Dedifferentiated amniotic fluid mesenchymal stem cell (primary cell): ENCODE results near the gene ASIC4.

Experiments
- DNase-seq: peaks from one replicate; pipeline ENCODE4 v3.0.0-alpha.2; 2016; ENCODE audit errors: extremely low spot score

ASIC4 gene

GRCh38 chr2:219482674-219483405, 31.4 kb upstream of the ASIC4 start:
- DNase-seq: no peak

GRCh38 chr2:219483451-219484342, 30.6 kb upstream of the ASIC4 start:
- DNase-seq: no peak

GRCh38 chr2:219484343-219485200, 29.7 kb upstream of the ASIC4 start:
- no peak for DNase-seq

- DNase-seq: no peak
These were observed 29.1 kb upstream of the ASIC4 start for GRCh38 chr2:219485201-219485580.

- no peak for DNase-seq
These were observed 27.8 kb upstream of the ASIC4 start for GRCh38 chr2:219486380-219486959.

- DNase-seq: no peak
These were observed 26.0 kb upstream of the ASIC4 start for GRCh38 chr2:219488149-219488843.

- no peak for DNase-seq
These were observed 25.5 kb upstream of the ASIC4 start for GRCh38 chr2:219488844-219489194.

GRCh38 chr2:219489315-219489714, 25.0 kb upstream of the ASIC4 start:
- DNase-seq: no peak

GRCh38 chr2:219490186-219490585, 24.1 kb upstream of the ASIC4 start:
- DNase-seq: no peak

GRCh38 chr2:219490600-219491130, 23.6 kb upstream of the ASIC4 start:
- no peak for DNase-seq

- no peak for DNase-seq
These were observed 22.9 kb upstream of the ASIC4 start for GRCh38 chr2:219491278-219491963.

- no peak for DNase-seq
These were observed 21.7 kb upstream of the ASIC4 start for GRCh38 chr2:219492575-219492974.

GRCh38 chr2:219493086-219493485, 21.2 kb upstream of the ASIC4 start:
- DNase-seq: no peak

- DNase-seq: no peak
These were observed 19.2 kb upstream of the ASIC4 start for GRCh38 chr2:219494952-219495530.

GRCh38 chr2:219495531-219496122, 18.7 kb upstream of the ASIC4 start:
- DNase-seq: peak; percentile 62

GRCh38 chr2:219496247-219496824, 17.9 kb upstream of the ASIC4 start:
- DNase-seq: no peak

GRCh38 chr2:219496825-219497494, 17.3 kb upstream of the ASIC4 start:
- DNase-seq: no peak

GRCh38 chr2:219497495-219498279, 16.6 kb upstream of the ASIC4 start:
- peak; percentile 67 for DNase-seq
